ENCODE data around the gene PTPRG.

The PTPRG gene

GRCh38 chr3:61685755-61686154 is 124.4 kb downstream of the PTPRG start:
- Histone ChIP-seq H3K9ac (no peak overlapping the region), H3K4me1 (peaks cover 73% of the 10 kb centered on the region), H3K79me2 (peaks cover 31% of the 10 kb centered on the region), H3K9me3 (ENCODE audit: control insufficient read depth, low read length) (no peaks in the 10 kb centered on the region), H3K36me3 (ENCODE audit: control insufficient read depth, insufficient read depth, low read length) (no peaks in the 10 kb centered on the region), H3K27ac (peak overlapping the region; percentile 94), H3K4me3 (ENCODE audit: low read depth, low read length) (no peak overlapping the region), H2AFZ (peak overlapping the region; percentile 35), H3K4me2 (ENCODE audit: low read length) (peak overlapping the region; percentile 59), H3K27me3 (ENCODE audit: control insufficient read depth, insufficient read depth, low read length) (no peaks in the 10 kb centered on the region)
- TF ChIP-seq CTCF (IDR thresholded peaks at IDR 0.05), result peak; percentile 7

GRCh38 chr3:61686228-61686648 is 124.9 kb downstream of the PTPRG start:
- no peak overlapping the region for H3K9ac ChIP-seq
- TF ChIP-seq CTCF (IDR thresholded peaks at IDR 0.05), result no peak
- H3K27me3 ChIP-seq (ENCODE audit: control insufficient read depth, insufficient read depth, low read length), result no peaks in the 10 kb centered on the region
- no peaks in the 10 kb centered on the region for H3K9me3 ChIP-seq (ENCODE audit: control insufficient read depth, low read length)
- peaks cover 71% of the 10 kb centered on the region for H3K4me1 ChIP-seq
- no peak overlapping the region for H3K4me3 ChIP-seq (ENCODE audit: low read depth, low read length)
- H2AFZ ChIP-seq, result peak overlapping the region; percentile 35
- H3K4me2 ChIP-seq (ENCODE audit: low read length), result peak overlapping the region; percentile 59
- no peaks in the 10 kb centered on the region for H3K36me3 ChIP-seq (ENCODE audit: control insufficient read depth, insufficient read depth, low read length)
- H3K27ac ChIP-seq, result peak overlapping the region; percentile 94
- H3K79me2 ChIP-seq, result peaks cover 30% of the 10 kb centered on the region

GRCh38 chr3:61687206-61687605 is 125.8 kb downstream of the PTPRG start:
- TF ChIP-seq CTCF (IDR thresholded peaks at IDR 0.05), result no peak
- Histone ChIP-seq H3K27ac (peak overlapping the region; percentile 94), H2AFZ (no peak overlapping the region), H3K9me3 (ENCODE audit: control insufficient read depth, low read length) (no peaks in the 10 kb centered on the region), H3K9ac (no peak overlapping the region), H3K4me3 (ENCODE audit: low read depth, low read length) (no peak overlapping the region), H3K36me3 (ENCODE audit: control insufficient read depth, insufficient read depth, low read length) (no peaks in the 10 kb centered on the region), H3K79me2 (peaks cover 26% of the 10 kb centered on the region), H3K4me2 (ENCODE audit: low read length) (no peak overlapping the region), H3K4me1 (peaks cover 66% of the 10 kb centered on the region), H3K27me3 (ENCODE audit: control insufficient read depth, insufficient read depth, low read length) (no peaks in the 10 kb centered on the region)

- H3K36me3 ChIP-seq (ENCODE audit: control insufficient read depth, insufficient read depth, low read length), result no peaks in the 10 kb centered on the region
- H3K4me1 ChIP-seq, result peaks cover 66% of the 10 kb centered on the region
- H3K9me3 ChIP-seq (ENCODE audit: control insufficient read depth, low read length), result no peaks in the 10 kb centered on the region
- peak overlapping the region; percentile 94 for H3K27ac ChIP-seq
- H3K27me3 ChIP-seq (ENCODE audit: control insufficient read depth, insufficient read depth, low read length), result no peaks in the 10 kb centered on the region
- TF ChIP-seq CTCF (IDR thresholded peaks at IDR 0.05), result no peak
- H3K4me2 ChIP-seq (ENCODE audit: low read length), result peak overlapping the region; percentile 48
- peak overlapping the region; percentile 79 for H2AFZ ChIP-seq
- no peak overlapping the region for H3K9ac ChIP-seq
- no peak overlapping the region for H3K4me3 ChIP-seq (ENCODE audit: low read depth, low read length)
- peaks cover 23% of the 10 kb centered on the region for H3K79me2 ChIP-seq
These were observed 126.4 kb downstream of the PTPRG start for GRCh38 chr3:61687663-61688306.

Measured in parathyroid adenoma (tissue), 2 donors.